ENCODE results near the gene GAB4.

GAB4 gene

DNA sequence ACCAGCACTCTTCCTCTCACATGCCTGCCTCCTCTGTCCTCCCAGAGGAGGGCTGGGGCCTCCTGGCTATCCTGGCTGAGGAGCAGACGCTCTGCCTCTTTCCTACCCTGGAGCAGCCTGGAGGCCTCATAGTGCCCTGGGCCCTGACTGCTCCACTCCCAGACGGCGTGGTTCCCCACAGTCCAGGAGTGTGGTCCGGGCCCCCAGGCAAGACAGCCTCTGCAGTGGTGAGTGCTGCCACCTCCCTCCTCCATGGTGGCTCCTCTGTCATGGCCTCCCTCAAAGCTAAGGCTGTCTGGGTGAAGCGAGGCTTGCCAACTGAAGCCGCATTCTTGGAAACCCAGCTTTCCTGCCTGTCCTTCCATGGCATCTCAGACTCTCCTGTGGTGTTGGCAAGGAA lies 19.8 kb downstream of the GAB4 start:
- DNase-seq (ENCODE audit: low read depth), result no peak

DNA sequence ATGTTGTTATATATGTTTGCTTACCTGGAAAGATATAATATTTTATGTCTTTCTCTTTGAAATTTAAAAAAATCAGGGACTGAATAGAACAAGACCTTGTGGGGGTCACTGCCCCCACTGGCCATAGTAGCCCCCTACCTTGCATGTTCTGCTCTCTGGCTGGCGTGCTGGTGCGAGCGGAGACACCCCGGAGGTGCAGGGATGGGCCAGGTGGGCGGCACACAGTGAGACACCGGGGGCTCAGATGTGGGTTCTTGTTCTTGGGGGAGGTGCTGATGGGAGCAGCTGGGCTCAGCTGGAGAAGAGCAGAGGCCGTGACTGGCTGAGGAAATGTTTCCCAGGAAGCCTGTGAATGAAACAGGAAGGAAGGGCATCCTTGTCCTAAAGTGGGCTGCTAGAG lies 20.2 kb downstream of the GAB4 start:
- no peak for DNase-seq (ENCODE audit: low read depth)

DNA sequence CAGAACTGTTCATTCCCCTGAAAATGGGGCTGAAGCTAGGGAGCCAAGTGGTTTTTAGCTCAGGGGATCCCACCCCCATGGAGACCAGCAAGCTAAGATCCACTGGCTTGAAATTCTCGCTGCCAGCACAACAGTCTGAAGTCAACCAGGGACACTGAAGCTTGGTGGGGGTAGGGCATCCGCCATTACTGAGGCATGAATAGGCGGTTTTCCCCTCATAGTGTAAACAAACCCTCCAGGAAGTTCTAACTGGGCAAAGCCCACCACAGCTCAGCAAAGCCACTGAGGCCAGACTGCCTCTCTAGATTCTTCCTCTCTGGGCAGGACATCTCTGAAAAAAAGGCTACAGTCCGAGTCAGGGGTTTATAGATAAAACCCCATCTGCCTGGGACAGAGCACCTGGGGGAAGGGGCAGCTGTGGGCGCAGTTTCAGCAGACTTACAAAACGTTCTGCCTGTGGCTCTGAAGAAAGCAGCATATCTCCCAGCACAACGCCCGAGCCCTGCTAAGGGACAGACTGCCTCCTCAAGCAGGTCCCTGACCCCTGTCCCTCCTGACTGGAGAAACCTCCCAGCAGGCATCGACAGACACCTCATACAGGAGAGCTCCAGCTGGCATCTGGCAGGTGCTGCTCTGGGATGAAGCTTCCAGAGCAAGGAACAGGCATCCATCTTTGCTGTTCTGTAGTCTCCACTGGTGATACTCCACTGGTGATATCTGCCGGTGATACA lies 32.7 kb downstream of the GAB4 start:
- DNase-seq (ENCODE audit: low read depth), result no peak

DNA sequence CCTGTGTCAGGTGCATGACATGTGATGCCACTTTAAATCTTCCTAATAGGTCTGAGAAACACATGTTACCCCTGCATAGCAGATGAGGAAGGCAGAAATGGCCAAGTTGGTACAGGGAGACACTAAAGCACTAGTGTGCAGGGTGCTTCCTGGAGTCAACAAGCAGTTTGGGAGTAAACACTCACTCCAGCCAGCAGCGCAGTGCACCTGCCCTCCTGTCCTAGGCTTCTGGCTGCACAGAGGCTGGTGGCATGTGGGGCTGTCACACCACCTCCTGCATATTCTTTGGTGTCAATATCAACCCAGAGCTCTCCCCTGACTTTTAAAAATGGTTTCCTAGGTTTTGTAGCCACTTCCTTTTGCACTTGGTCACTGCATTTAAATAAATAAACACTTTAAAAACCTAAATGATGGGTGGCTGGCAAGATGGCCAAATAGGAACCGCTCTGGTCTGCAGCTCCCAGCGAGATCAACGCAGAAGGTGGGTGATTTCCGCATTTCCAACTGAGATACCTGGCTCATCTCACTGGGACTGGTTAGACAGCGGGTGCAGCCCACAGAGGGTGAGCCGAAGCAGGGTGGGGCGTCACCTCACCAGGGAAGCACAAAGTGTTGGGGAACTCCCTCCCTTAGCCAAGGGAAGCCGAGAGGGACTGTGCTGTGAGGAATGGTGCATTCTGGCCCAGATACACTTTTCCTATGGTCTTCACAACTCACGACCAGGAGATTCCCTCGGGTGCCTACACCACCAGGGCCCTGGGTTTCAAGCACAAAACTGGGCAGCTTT lies 33.5 kb downstream of the GAB4 start:
- no peak for DNase-seq (ENCODE audit: low read depth)

DNA sequence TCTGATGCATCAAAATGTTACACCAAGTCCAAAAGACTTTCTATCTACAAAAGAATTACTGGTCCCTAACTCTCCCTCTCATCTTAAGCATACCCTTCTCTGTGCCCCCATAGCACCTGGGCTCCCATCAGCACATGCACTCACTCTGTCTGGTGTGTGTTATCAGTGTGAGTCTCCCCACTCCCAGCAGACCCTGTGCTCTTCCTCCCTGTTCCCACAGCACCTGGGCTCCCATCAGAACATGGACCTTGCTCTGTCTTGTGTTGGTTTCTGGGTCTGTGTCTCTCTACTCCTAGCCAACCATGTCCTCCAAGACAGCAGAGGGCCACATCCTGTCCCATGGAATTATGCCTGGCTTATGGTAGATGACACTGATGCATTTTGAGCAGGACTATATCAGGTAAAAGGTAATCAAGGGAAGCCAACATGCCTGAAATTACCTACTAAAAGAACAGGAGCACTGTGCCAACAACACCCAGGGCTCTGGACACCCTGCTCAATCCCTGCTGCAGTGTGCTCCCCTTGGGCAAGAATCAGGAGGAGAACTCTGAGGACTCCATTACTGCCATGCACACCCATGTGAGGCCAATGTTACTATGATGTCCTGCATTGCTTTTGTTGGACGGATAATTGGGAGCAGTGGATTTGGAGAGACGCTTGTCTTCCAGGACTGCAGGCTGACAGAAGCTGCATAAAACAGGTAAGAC lies 34.3 kb downstream of the GAB4 start:
- DNase-seq (ENCODE audit: low read depth), result no peak

DNA sequence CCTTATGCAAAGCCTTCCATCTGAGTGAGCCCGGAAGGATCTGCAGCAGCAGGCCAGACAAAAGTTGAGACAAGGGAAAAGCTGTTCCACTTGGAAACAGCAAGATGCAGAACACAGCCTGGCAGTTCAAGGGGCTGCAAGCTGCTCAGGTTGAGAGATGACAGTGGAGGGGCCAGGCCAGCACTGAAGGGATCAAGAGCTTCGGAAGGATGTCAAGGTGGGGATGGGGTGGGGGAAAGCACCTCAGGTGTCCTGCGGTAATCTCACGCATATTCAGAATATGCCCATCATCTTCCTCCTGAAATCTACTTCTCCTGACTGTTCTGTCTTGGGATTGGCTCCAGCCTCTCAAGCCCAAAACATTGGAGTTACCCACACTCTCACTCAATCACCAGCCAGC lies 35.7 kb downstream of the GAB4 start:
- no peak for DNase-seq (ENCODE audit: low read depth)

DNA sequence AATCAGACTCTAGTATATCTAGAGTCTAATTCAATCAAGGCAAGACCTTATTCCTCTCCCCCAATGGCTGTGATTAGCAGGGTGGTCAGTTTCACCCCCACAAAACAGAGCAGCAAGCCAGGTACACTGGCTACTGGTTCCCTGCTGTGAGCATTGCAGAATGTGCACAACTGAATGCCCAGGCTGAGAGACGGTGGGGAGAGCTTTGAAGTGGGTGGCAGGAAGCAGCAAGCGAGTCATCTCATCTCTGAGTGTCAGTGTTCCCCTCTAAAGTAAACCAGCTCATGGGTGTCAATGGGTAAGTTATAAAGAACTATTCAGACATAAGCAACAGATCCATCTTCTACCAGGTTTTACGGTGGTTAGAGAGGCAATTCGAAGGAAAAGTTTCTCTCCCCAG lies 37.6 kb downstream of the GAB4 start:
- no peak for DNase-seq (ENCODE audit: low read depth)

DNA sequence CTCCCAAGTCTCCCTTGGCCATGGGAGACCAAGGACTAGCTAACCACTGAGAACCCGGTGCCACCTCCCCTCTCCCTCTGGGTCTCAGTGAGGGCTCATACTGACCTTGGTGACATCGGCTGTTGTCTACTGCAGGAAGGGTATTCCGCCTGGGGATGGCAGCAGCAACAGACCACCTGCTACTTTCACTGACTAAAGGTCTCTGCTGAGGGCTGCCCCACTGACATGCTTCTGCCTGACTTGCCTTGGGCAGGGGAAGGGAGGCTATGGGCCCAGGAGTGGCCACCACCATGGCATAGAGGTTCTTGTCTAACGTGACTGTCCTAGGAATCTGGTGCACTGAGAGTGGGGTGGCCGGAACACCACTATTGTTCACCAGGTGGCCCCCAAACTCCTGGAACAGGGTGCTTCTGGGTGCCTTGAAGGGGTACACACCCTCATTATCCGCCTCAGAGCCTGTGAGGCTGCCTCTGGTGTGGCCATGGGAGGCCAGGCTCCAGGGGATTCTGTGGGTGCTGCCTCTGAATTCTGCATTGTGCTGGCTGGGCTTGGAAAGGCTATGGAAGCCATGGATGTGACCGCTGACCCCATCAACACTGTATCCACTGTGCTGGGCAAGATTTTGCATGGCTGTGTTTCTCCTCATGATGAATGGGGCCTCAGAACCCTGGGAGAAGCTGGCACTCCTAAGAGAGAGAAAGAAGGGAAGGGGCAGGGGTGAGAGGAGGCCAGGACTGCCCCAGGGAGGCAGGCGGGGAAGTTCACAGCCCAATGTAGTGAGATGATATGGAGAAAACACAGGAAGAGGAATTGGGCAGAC lies 38.3 kb downstream of the GAB4 start:
- no peak for DNase-seq (ENCODE audit: low read depth)

DNA sequence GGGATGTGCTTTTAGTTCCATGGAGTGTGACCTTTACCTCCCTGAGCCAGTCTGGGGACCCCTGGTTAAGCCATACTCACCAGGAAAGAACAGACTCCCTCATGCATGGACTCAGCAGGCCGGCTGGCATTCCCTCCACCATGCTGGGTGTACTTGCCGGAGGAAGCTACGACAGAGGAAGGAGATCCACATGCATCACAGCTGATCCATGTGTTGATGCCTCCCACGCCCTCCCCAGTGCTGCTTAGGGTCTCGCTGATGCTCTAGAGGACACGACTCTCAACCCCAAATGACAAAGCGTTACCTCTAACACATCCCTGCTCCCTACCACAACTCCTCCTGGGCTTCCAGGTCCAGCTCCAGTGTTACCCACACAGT lies 39.8 kb downstream of the GAB4 start:
- no peak for DNase-seq (ENCODE audit: low read depth)

DNA sequence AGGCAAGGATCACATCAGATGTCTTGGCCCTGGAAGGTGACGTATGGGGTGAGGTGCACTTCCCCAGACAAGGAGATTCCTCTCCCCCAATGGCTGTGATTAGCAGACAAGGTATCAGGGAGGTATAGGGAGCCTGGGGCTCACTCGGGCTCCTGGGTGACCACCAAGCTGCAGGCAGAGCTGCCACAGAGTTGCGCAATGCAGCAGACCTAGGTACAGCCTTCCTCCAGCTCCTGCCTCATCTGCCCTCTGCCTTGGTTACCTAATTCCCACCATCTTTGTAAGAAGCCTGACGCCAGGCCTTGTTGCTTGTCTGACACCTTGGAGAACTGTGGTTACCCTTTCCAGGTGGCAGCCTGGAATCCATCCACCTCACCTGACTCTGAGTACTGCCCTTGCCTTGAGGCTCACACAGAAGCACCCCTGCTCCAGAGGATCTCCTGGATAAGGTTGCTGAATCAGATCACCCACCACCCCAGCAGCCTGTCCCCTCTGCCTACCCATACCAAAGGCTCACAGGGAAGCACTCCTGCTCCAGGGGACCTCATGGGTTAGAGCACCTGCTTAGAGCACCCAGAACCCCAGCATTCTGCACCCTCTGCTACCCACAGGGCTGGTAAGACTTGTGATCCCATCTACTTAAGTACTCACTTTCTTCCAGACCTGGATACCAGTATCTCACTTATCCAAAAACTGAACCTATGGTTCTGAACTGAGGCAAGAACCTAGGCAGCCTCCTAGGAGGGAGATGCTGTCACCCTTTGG lies 40.4 kb downstream of the GAB4 start:
- no peak for DNase-seq (ENCODE audit: low read depth)

DNA sequence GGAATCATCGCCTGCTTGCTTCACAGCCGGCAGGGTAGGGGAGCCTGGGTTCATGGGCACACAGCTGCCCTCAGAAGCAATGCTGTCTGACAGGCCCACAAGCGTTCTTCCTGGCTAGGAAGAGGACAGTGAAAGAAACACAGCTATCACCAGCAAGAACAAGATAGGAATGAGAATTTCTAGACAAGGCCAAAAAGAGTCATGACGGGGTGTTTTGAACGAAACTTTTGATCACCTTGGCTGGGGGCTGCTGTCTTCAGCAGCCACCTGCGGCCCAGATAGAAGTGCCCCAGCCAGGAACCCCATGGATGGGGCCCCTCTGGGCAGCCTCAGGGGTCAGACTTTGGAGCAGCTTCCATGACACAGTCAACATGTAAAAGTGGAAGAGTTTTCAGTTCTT lies 41.8 kb downstream of the GAB4 start:
- no peak for DNase-seq (ENCODE audit: low read depth)

DNA sequence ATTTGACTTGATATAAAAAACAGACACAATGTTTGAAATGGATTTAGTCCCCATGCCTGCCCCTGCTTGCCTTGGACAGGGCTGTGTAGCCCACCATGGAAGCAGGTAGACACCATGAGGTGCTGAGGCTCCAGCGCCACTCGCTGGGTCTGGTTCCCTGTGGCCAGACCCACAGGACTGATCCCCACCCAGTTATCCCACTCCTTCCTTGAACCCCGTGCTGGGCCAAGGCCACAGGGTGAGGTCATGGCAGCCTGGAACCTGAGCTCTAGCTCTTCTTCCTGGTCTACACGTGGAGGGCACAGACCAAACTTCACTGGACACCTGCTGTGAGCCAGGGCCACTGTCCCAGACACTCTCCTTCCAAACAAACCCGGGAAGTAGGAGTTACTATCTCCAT lies 42.5 kb downstream of the GAB4 start:
- no peak for DNase-seq (ENCODE audit: low read depth)

DNA sequence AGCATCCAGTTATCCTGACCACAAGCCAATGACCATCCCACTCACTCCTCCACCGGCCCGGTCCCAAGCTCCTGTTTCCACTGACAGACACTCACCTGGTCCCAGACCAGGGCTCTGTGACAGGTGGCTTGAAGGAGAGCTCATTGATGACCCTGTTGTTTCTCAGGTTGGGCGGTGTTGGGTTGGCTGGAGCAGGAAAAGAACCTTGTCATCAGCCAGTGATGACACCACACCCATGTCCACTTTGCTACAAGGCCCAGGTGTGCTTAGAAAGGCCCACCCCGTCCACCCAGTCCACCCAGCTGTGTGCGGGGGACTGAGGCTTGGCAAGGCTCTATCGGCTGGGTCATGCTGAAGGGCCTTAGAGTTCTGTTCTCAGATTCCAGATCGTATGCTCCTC lies 42.9 kb downstream of the GAB4 start:
- DNase-seq (ENCODE audit: low read depth), result no peak

DNA sequence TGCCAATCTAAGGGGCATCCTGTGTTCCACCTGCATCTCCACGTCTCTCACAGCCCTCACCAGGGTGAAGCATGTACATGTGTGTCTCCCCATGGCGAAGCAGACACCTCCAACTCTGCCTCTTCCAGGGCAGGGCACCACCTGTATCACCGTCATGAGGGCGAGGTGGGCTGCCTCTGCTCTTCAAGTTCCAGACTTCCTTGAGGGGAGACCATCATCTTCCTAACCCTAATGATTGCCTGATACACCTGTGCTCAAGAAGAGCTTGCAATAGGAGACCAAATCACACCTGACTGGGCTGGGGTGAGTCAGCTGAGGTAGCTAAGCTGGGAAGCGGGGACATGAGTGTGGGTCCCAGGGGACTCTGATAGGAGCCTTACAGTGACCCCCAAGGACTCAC lies 43.7 kb downstream of the GAB4 start:
- DNase-seq (ENCODE audit: low read depth), result no peak

DNA sequence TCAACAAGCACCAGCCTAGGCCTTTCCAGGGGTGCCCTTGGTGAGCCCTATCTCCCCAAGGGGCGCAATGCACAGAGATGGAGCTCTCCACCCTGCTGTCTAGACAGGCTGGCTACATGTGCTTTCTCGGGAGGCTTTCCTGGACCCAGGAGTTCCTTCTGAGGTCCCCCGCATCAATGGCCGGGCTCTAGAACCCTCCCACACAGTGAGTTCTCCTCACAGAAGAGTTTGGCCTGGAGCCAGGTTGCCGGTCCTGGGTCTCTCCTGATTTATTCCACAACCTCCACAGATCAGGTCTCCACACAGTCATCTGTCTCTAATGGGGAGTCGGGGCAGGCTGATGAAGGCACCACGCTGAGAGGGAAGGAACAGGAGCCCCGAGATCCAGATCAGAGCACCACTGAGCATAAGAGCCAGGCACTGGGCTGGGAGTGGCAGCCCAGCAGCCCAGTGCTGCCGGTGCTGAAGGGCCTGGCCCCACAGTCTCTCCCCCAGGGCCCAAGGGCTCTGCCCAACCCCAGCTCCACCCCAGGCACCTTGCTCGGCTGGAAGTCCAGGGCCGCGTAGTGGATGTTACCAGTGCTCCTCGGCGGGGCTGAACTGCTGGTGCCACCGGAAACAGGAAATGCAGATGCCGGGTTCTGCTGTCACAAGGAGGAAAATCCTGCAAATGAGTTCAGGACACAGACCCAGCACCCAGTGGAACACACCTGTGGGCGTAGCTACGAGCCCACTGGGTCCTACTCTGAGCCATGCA lies 44.7 kb downstream of the GAB4 start:
- DNase-seq (ENCODE audit: low read depth), result no peak

DNA sequence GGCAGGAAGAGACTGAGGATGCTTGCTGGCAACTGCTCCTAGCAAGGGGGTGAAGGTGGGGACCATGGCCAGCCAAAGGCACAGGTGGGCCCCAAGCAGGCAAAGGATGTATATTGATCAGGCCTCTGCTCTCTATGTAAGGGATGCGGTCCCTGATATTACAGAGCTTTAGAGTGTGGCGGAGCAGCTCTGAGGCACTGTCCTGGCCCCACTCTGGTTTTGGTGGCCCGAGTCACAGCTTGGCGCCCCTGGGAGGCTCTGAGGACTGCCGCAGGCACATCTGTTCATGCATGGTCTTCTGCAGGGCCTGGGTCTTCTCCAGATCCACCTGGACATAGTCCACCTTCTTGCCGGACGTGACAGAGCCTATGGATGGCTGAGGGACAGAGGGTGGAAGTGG lies 45.5 kb downstream of the GAB4 start:
- DNase-seq (ENCODE audit: low read depth), result no peak

DNA sequence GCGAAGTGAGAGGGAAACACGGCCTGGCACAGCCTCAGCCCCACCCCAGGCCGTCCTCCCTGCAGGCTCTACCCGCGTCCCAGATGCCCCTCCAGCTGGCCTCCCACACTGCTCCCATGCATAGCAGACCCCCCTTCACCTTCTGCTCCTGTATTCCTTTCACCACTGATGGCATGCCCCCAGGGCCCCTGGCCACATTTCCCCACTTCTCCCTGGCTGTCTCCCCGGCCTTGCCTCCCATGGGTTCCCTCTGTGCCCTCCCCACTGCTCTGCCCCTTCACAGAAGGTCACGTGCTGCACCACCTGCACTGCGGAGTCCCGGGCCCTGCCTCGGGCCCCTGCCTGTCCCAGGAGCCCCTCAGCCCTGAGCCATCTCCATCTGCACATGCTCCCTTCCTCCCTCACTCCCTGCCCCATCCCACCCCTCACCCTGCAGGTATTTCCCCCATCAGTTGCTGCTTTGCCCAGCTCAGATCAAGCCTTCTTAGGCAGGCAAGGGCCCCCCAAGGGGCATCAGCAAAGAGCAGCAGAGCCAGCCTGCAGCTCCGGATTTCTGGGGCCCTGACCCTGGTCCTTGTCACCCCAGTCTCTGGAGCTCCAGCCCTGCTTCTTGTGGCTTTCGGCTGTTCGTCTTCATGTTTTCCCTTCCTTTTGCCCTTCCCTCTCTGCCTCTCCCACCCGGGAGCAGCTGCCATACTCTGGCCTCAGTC lies 46.4 kb downstream of the GAB4 start:
- no peak for DNase-seq (ENCODE audit: low read depth)

DNA sequence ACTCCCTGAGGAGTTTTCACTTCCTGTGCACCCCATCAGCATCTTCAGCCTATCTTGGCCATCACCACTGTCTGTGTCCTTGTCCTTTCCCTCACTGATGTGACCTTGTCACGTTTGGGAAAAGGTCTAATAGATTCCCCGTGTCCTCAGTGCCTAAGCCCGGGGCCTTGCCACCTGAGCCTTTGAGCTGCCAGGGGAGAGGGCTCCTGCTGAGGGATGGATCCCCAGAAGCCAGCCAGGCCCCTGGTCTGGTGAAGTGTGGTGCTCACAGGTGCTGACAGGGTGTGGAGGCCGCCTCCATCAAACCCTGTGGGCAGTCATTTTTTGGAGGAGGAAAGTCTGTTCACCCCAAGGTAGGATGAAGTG lies 47.2 kb downstream of the GAB4 start:
- no peak for DNase-seq (ENCODE audit: low read depth)

DNA sequence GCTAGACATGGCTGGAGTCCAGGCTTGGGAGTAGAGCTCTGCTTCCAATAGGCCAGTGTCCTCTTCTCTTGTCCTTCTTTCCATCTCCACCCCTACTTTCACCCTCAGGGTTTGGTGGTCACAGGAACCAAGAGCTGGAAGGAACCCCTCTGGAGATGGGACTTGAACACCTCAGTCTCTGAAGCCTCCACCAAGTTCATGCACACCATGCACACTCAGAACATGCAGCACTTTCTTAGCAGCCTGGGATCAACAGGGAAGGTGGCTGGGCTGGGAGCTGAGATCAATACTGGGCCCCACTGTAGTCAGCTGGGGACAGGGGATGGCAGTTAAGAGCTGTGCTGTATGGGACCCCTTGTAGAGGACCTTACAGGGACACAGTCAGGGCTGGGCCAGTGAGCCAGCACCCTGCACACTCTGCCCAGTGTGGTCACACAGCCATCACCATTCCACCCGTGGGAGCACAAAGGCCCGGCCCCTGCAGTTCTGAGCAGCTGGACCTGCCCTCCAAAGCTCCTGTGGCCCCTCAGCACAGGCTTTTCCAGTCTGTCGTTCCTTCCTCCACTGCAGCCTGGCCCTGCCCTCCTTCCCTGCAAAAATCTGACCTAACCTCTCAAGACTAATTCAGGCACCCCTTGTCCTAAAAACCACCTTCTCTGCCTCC lies 47.7 kb downstream of the GAB4 start:
- no peak for DNase-seq (ENCODE audit: low read depth)

Measured in stimulated activated CD4-positive, alpha-beta T cell treated with anti-CD3 and anti-CD28 coated beads, Interleukin-2, amount 100 ng/mL, for 4 hours (primary cell).